ENCODE measurements around the gene FOXI2.

FOXI2 gene

GRCh38 chr10:127736915-127737562 lies at the start of gene FOXI2:
TSS of gene FOXI2 (plus strand) at chr10:127737185. CDS start at chr10:127737274, 89 bp downstream.
- TF ChIP-seq GATA3 (IDR thresholded peaks at IDR 0.05; ENCODE audit: low read depth, low read length), result no peak
- no peak for TF ChIP-seq GATA2 (IDR thresholded peaks at IDR 0.05; ENCODE audit: low read depth, low read length)

- TF ChIP-seq GATA2 (IDR thresholded peaks at IDR 0.05; ENCODE audit: low read depth, low read length) (no peak), GATA3 (IDR thresholded peaks at IDR 0.05; ENCODE audit: low read depth, low read length) (no peak)
Observed at GRCh38 chr10:127687548-127687947, 49.4 kb upstream of the FOXI2 start.

GRCh38 chr10:127690176-127690835 lies 46.7 kb upstream of the FOXI2 start:
- TF ChIP-seq GATA2 (IDR thresholded peaks at IDR 0.05; ENCODE audit: low read depth, low read length) (no peak), GATA3 (IDR thresholded peaks at IDR 0.05; ENCODE audit: low read depth, low read length) (no peak)

GRCh38 chr10:127694580-127695193 lies 42.3 kb upstream of the FOXI2 start:
- no peak for TF ChIP-seq GATA2 (IDR thresholded peaks at IDR 0.05; ENCODE audit: low read depth, low read length)
- no peak for TF ChIP-seq GATA3 (IDR thresholded peaks at IDR 0.05; ENCODE audit: low read depth, low read length)

- no peak for TF ChIP-seq GATA2 (IDR thresholded peaks at IDR 0.05; ENCODE audit: low read depth, low read length)
- TF ChIP-seq GATA3 (IDR thresholded peaks at IDR 0.05; ENCODE audit: low read depth, low read length), result no peak
Observed at GRCh38 chr10:127695431-127695830, 41.6 kb upstream of the FOXI2 start.

GRCh38 chr10:127698886-127699285 lies 38.1 kb upstream of the FOXI2 start:
- TF ChIP-seq GATA3 (IDR thresholded peaks at IDR 0.05; ENCODE audit: low read depth, low read length) (no peak), GATA2 (IDR thresholded peaks at IDR 0.05; ENCODE audit: low read depth, low read length) (no peak)

- no peak for TF ChIP-seq GATA3 (IDR thresholded peaks at IDR 0.05; ENCODE audit: low read depth, low read length)
Observed at GRCh38 chr10:127699311-127699710, 37.7 kb upstream of the FOXI2 start.

- TF ChIP-seq GATA2 (IDR thresholded peaks at IDR 0.05; ENCODE audit: low read depth, low read length) (no peak), GATA3 (IDR thresholded peaks at IDR 0.05; ENCODE audit: low read depth, low read length) (no peak)
Observed at GRCh38 chr10:127702271-127702670, 34.7 kb upstream of the FOXI2 start.

- no peak for TF ChIP-seq GATA3 (IDR thresholded peaks at IDR 0.05; ENCODE audit: low read depth, low read length)
- TF ChIP-seq GATA2 (IDR thresholded peaks at IDR 0.05; ENCODE audit: low read depth, low read length), result no peak
Observed at GRCh38 chr10:127715249-127715648, 21.7 kb upstream of the FOXI2 start.

- TF ChIP-seq GATA3 (IDR thresholded peaks at IDR 0.05; ENCODE audit: low read depth, low read length), result no peak
- TF ChIP-seq GATA2 (IDR thresholded peaks at IDR 0.05; ENCODE audit: low read depth, low read length), result no peak
Observed at GRCh38 chr10:127715782-127716378, 21.1 kb upstream of the FOXI2 start.

- TF ChIP-seq GATA2 (IDR thresholded peaks at IDR 0.05; ENCODE audit: low read depth, low read length) (no peak), GATA3 (IDR thresholded peaks at IDR 0.05; ENCODE audit: low read depth, low read length) (no peak)
Observed at GRCh38 chr10:127720142-127720541, 16.8 kb upstream of the FOXI2 start.

- TF ChIP-seq GATA3 (IDR thresholded peaks at IDR 0.05; ENCODE audit: low read depth, low read length) (no peak), GATA2 (IDR thresholded peaks at IDR 0.05; ENCODE audit: low read depth, low read length) (no peak)
Observed at GRCh38 chr10:127720903-127721302, 16.1 kb upstream of the FOXI2 start.

GRCh38 chr10:127734753-127735152 lies 2.2 kb upstream of the FOXI2 start:
- no peak for TF ChIP-seq GATA3 (IDR thresholded peaks at IDR 0.05; ENCODE audit: low read depth, low read length)
- TF ChIP-seq GATA2 (IDR thresholded peaks at IDR 0.05; ENCODE audit: low read depth, low read length), result no peak

GRCh38 chr10:127735156-127735555 lies 1.8 kb upstream of the FOXI2 start:
- TF ChIP-seq GATA3 (IDR thresholded peaks at IDR 0.05; ENCODE audit: low read depth, low read length), result no peak
- TF ChIP-seq GATA2 (IDR thresholded peaks at IDR 0.05; ENCODE audit: low read depth, low read length), result no peak
